IMR-90 (cell line): ENCODE results near the gene CHD3. TPM values are rescaled to one million over a fixed set of nuclear protein-coding genes. Genes with fewer than 3 reads are reported as not detected.

ENCODE experiments used
- ATAC-seq: fragments of 200-7000 bp; cut with Tn5 transposase; 2 replicates; pipeline ENCODE4 v1.9.1; 2020; ENCODE audit warnings: low read depth, mild to moderate bottlenecking, moderate library complexity
- BruUV-seq: library from RNA; stranded (reverse); fragments of 400-500 nt; replicated peaks from 2 replicates; lab custom pipeline; 2021; lab: Mats Ljungman, UMichigan
- CTCF ChIA-PET: fragments of 300-600 bp; formaldehyde crosslinking; extraction: SDS; loops from one replicate; lab custom pipeline; 2021; ENCODE audit warnings: antibody characterized with exemption; lab: Yijun Ruan, JAX
- POLR2A ChIA-PET: fragments of 300-600 bp; sonication (Branson Sonifier 250); formaldehyde crosslinking; loops from one replicate; lab custom pipeline; 2022; ENCODE audit warnings: antibody characterized with exemption; ENCODE audit not compliant: unreplicated experiment; lab: Charles Lee
- DNase-seq: peaks from one replicate; pipeline ENCODE4 v3.0.0; 2013
- H2AFZ ChIP-seq: replicated peaks from 2 replicates; pipeline ENCODE3; 2013; ENCODE audit warnings: low read length, mild to moderate bottlenecking; ENCODE audit not compliant: poor library complexity
- H2AK5ac ChIP-seq: 2 replicates; pipeline ENCODE4 v1.6.1; 2013; ENCODE audit warnings: low read depth, low read length, inconsistent platforms
- H2AK9ac ChIP-seq: replicated peaks from 2 replicates; pipeline ENCODE3; 2013; ENCODE audit warnings: mild to moderate bottlenecking, low read depth, low read length, moderate library complexity; ENCODE audit not compliant: poor library complexity
- H2BK120ac ChIP-seq: 2 replicates; pipeline ENCODE4 v1.6.1; 2013; ENCODE audit warnings: low read depth, low read length, inconsistent platforms
- H2BK15ac ChIP-seq: 3 replicates; pipeline ENCODE4 v1.6.1; 2013; ENCODE audit warnings: low read depth, low read length, inconsistent platforms
- H2BK20ac ChIP-seq: 2 replicates; pipeline ENCODE4 v1.6.1; 2013; ENCODE audit warnings: low read depth, mild to moderate bottlenecking, inconsistent platforms, low read length, moderate library complexity
- H2BK5ac ChIP-seq: 2 replicates; pipeline ENCODE4 v1.6.1; 2013; ENCODE audit warnings: mild to moderate bottlenecking, low read depth, low read length, inconsistent platforms; ENCODE audit not compliant: poor library complexity, severe bottlenecking
- H3K14ac ChIP-seq: replicated peaks from 2 replicates; pipeline ENCODE4 v1.6.1; 2013; ENCODE audit warnings: low read depth, low read length, inconsistent platforms
- H3K18ac ChIP-seq: 2 replicates; pipeline ENCODE4 v1.6.1; 2013; ENCODE audit warnings: low read depth, low read length, control low read depth
- H3K23ac ChIP-seq: 2 replicates; pipeline ENCODE4 v1.6.1; 2013; ENCODE audit warnings: low read depth, low read length, inconsistent platforms
- H3K27ac ChIP-seq: 2 replicates; pipeline ENCODE4 v1.5.1; 2013; ENCODE audit warnings: mild to moderate bottlenecking, control low read depth, low read length; ENCODE audit not compliant: insufficient read depth
- H3K27me3 ChIP-seq: 2 replicates; pipeline ENCODE4 v1.6.1; 2013; ENCODE audit warnings: low read length; ENCODE audit not compliant: control insufficient read depth, insufficient read depth
- H3K36me3 ChIP-seq: 2 replicates; pipeline ENCODE4 v1.6.1; 2013; ENCODE audit warnings: low read length, mixed read lengths; ENCODE audit not compliant: control insufficient read depth, insufficient read depth
- H3K4ac ChIP-seq: 2 replicates; pipeline ENCODE4 v1.6.1; 2013; ENCODE audit warnings: low read depth, low read length, inconsistent platforms
- H3K4me1 ChIP-seq: 2 replicates; pipeline ENCODE4 v1.6.1; 2013; ENCODE audit warnings: low read length, mixed read lengths; ENCODE audit not compliant: control insufficient read depth, insufficient read depth
- H3K4me2 ChIP-seq: 2 replicates; pipeline ENCODE4 v1.6.1; 2013; ENCODE audit warnings: low read depth, mild to moderate bottlenecking, control low read depth, low read length, moderate library complexity
- H3K4me3 ChIP-seq: 2 replicates; pipeline ENCODE4 v1.5.1; 2013; ENCODE audit warnings: low read depth, mild to moderate bottlenecking, control low read depth, low read length, moderate library complexity; ENCODE audit not compliant: insufficient read depth
- H3K56ac ChIP-seq: 2 replicates; pipeline ENCODE4 v1.6.1; 2013; ENCODE audit warnings: low read length, inconsistent platforms; ENCODE audit not compliant: insufficient read depth; ENCODE audit errors: extremely low read depth
- H3K79me1 ChIP-seq, 2 experiments: 2 replicates each; pipeline ENCODE4 v1.6.1; 2013; ENCODE audit warnings: low read length in 2 of 2, inconsistent platforms in 1 of 2, low read depth in 1 of 2
- H3K9ac ChIP-seq: 2 replicates; pipeline ENCODE4 v1.6.1; 2013; ENCODE audit warnings: low read depth, low read length, control low read depth
- H3K9me1 ChIP-seq: 2 replicates; pipeline ENCODE4 v1.6.1; 2013; ENCODE audit warnings: low read length, inconsistent platforms; ENCODE audit not compliant: insufficient read depth
- H3K9me3 ChIP-seq: 2 replicates; pipeline ENCODE4 v1.6.1; 2013; ENCODE audit warnings: low read length; ENCODE audit not compliant: control insufficient read depth, insufficient read depth
- H4K20me1 ChIP-seq: 2 replicates; pipeline ENCODE4 v1.6.1; 2013; ENCODE audit warnings: low read length, inconsistent platforms; ENCODE audit not compliant: insufficient read depth
- H4K5ac ChIP-seq: 2 replicates; pipeline ENCODE4 v1.6.1; 2013; ENCODE audit warnings: mild to moderate bottlenecking, low read depth, low read length, control low read depth
- H4K8ac ChIP-seq, 2 experiments: 2 replicates each; pipeline ENCODE4 v1.6.1; 2013; ENCODE audit warnings: low read depth in 2 of 2, low read length in 2 of 2, control low read depth in 1 of 2, inconsistent platforms in 1 of 2
- H4K91ac ChIP-seq: 2 replicates; pipeline ENCODE4 v1.6.1; 2013; ENCODE audit warnings: low read depth, low read length, inconsistent platforms; ENCODE audit not compliant: insufficient read depth
- BHLHE40 ChIP-seq: fragments of 150-350 bp; IDR thresholded peaks from 2 replicates; pipeline ENCODE4 v1.6.1; 2016; ENCODE audit warnings: mild to moderate bottlenecking, low read depth, low read length
- CHD1 ChIP-seq: IDR thresholded peaks from 2 replicates; pipeline ENCODE4 v1.6.1; 2012; ENCODE audit warnings: low read depth, low read length, improper control_type of control experiment
- ELK1 ChIP-seq: fragments of 150-350 bp; IDR thresholded peaks from 2 replicates; pipeline ENCODE4 v1.6.1; 2016; ENCODE audit warnings: low read depth, mild to moderate bottlenecking, low read length, moderate library complexity, borderline replicate concordance
- NFE2L2 ChIP-seq: fragments of 150-350 bp; IDR thresholded peaks from 2 replicates; pipeline ENCODE4 v1.6.1; 2016; ENCODE audit warnings: low read depth, mild to moderate bottlenecking, low read length
- RAD21 ChIP-seq: IDR thresholded peaks from 2 replicates; pipeline ENCODE4 v1.6.1; 2012; ENCODE audit warnings: low read length, improper control_type of control experiment
- USF2 ChIP-seq: fragments of 150-350 bp; IDR thresholded peaks from 2 replicates; pipeline ENCODE4 v1.6.1; 2017; ENCODE audit warnings: mild to moderate bottlenecking, antibody characterized with exemption, low read length, low read depth
- WGBS, 2 experiments: methylation state at CpG; one replicate each; pipeline versions ENCODE4 v1.1.5 to v1.1.7; 2013; ENCODE audit warnings: missing lambda C conversion rate in 2 of 2; ENCODE audit not compliant: insufficient read length in 1 of 2; ENCODE audit errors: extremely low coverage in 2 of 2; 5-methylcytosine and 5-hydroxymethylcytosine counted together
- dilution Hi-C: fragments of 300-500 bp; cut with HindIII; formaldehyde crosslinking; loops from one replicate; pipeline ENCODE4 v1.14.3; 2018; ENCODE audit warnings: low sequenced_read_pairs; ENCODE audit not compliant: unreplicated experiment
- in situ Hi-C: fragments of 300-500 bp; cut with MboI; formaldehyde crosslinking; loops from 3 replicates; pipeline ENCODE4 v1.14.3; 2019; ENCODE audit warnings: low sequenced_read_pairs, inconsistent platforms, mixed read lengths
- intact Hi-C: fragments of 100-400 bp; cut with micrococcal nuclease; formaldehyde crosslinking; loops from 2 replicates; pipeline ENCODE4 v1.10.0; 2022
- polyA plus RNA-seq, 3 experiments: library from polyadenylated mRNA; depleted of rRNA; stranded (reverse); fragments of >200 nt; gene quantifications; 2 replicates each; pipeline ENCODE4 v1.2.3, GENCODE V29; 2012; ENCODE audit warnings: low replicate concordance in 1 of 3
- total RNA-seq: library from RNA; depleted of rRNA; stranded (reverse); fragments of >200 nt; gene quantifications from 2 replicates; pipeline ENCODE4 v1.2.3, GENCODE V29; 2012

Gene CHD3
- total and polyA plus RNA-seq, 2 of the 4 experiments (the other 2 are of a cell fraction), result 65.4 to 78.1 TPM

- Histone ChIP-seq H2BK20ac (no peak overlapping the region), H3K4ac (no peak overlapping the region), H3K9me1 (no peaks in the 10 kb centered on the region), H3K79me1 (peaks cover 14 to 39% of the 10 kb centered on the region in 2 experiments), H3K14ac (no peak overlapping the region), H2AK9ac (no peak overlapping the region), H3K4me3 (no peak overlapping the region), H4K91ac (no peak overlapping the region), H3K18ac (no peak overlapping the region), H3K23ac (no peak overlapping the region), H2BK5ac (no peak overlapping the region), H3K4me2 (no peak overlapping the region), H3K36me3 (peaks cover 67% of the 10 kb centered on the region), H2AK5ac (no peak overlapping the region), H3K56ac (no peak overlapping the region), H3K27ac (no peak overlapping the region), H2BK120ac (no peak overlapping the region), H4K8ac (no peak overlapping the region), H3K27me3 (no peaks in the 10 kb centered on the region), H2BK15ac (no peak overlapping the region), H3K9me3 (no peaks in the 10 kb centered on the region), H3K9ac (no peak overlapping the region), H4K5ac (no peak overlapping the region), H3K4me1 (peaks cover 7% of the 10 kb centered on the region), H4K20me1 (peaks cover 47% of the 10 kb centered on the region), H2AFZ (no peak overlapping the region)
- ChIA-PET CTCF (no interaction called here), POLR2A (no interaction called here)
- intact Hi-C loops, result no loop called here
- ATAC-seq (no peak), DNase-seq (no peak)
- TF ChIP-seq CHD1 (no peak), USF2 (no peak), NFE2L2 (no peak), BHLHE40 (no peak), RAD21 (no peak), ELK1 (no peak)
- dilution Hi-C loops, result no loop called here
- in situ Hi-C loops, result no loop called here
- 97% methylated on average over 18 of the region's 35 CpGs; no CpG with 5 or more reads in 1 of the 2 experiments for WGBS, 2 experiments
- no TSS peak for BruUV-seq
Measured at GRCh38 chr17:7849130-7849750, 39.3 kb upstream of the CHD3 start.
